ENCODE measurements around the gene FAM168A. TPM values are rescaled to one million over a fixed set of nuclear protein-coding genes. Genes with fewer than 3 reads are reported as not detected.

Gene FAM168A
- total and polyA plus RNA-seq, 2 of the 8 experiments (the other 6 are each of a cell fraction or from before 2014, with no cell fraction given), result 17.1 to 21.6 TPM

DNA sequence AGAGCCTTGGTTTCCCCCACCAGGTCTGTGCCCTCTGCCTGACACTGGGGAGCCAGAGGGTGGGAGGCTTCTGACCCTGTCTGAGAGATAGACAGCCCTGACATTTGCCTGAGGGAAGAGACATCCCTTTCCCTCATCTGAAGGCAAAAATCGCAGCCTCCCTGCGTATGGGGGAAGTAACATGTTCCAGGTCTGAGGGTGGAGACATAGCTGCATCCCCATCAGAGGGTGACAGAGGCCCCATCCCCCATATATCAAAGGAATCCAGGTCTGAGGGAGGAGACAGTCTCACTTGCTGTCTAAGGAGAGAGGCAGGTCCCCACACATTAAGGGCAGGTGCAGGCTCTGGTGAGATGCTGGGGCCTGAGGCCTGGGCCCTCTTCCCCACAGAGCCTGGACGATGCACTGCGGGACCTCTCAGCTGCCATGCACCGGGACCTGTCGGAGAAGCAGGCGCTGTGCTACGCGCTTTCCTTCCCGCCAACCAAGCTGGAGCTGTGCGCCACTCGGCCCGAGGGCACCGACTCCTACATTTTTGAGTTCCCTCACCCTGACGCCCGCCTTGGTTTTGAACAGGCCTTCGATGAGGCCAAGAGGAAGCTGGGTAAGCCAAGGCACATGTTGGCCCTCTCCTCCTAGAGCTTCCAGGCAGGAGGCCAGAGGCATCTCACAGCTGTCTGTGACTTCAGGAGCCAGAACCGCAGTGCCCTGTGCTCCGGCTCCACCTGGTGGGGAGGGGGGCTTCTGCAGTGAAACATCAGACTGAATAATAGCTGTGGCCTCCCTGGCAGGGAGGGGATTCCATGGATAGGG, 237.8 kb downstream of the FAM168A start (continued):
- TF ChIP-seq ATF2 (IDR thresholded peaks at IDR 0.05; ENCODE audit: low read length) (no peak), TEAD4 (IDR thresholded peaks at IDR 0.05; ENCODE audit: low read depth, low read length) (0 out of 2 replicates have a peak, but pooled peaks have one; percentile 12), SIN3A (conservative IDR thresholded peaks at IDR 0.05 in 1 of 2, IDR thresholded peaks at IDR 0.05 in 1 of 2; ENCODE audit: low read depth in 1 of 2, low read length in 2 of 2) (peak in 1 of 2 experiments; percentile 72; a peak in 2 of 4 replicates), SIX5 (IDR thresholded peaks at IDR 0.05; ENCODE audit: low read depth, low read length) (no peak)

Data from H1 (cell line).